H1 (cell line): ENCODE measurements around the gene TAS2R31. TPM values are rescaled to one million over a fixed set of nuclear protein-coding genes. Genes with fewer than 3 reads are reported as not detected.

Source experiments
- CTCF ChIA-PET: fragments of 300-600 bp; sonication (Branson Sonifier 250); formaldehyde crosslinking; loops from one replicate; lab custom pipeline; 2021; ENCODE audit not compliant: partially characterized antibody; lab: Charles Lee
- POLR2A ChIA-PET: fragments of 300-600 bp; sonication (Branson Sonifier 250); formaldehyde crosslinking; loops from one replicate; lab custom pipeline; 2021; ENCODE audit warnings: inconsistent platforms; ENCODE audit not compliant: partially characterized antibody; lab: Charles Lee
- DNase-seq, 2 experiments: peaks; one replicate each; pipeline versions ENCODE4 v3.0.0 to v3.0.0-alpha.2; 2010 to 2022; ENCODE audit warnings: low spot score in 2 of 2, low read depth in 1 of 2, mixed read lengths in 1 of 2
- FAIRE-seq: peaks from 2 replicates; lab custom pipeline; 2011; peaks lifted over from hg19 to GRCh38; lab: Jason Lieb, UNC
- H2AFZ ChIP-seq: 2 replicates; pipeline ENCODE4 v1.8.1; 2012; ENCODE audit warnings: low read length, inconsistent platforms
- H2AK5ac ChIP-seq: 2 replicates; pipeline ENCODE4 v1.6.1; 2013; ENCODE audit warnings: low read depth, low read length
- H2BK120ac ChIP-seq: replicated peaks from 2 replicates; pipeline ENCODE3; 2013; ENCODE audit warnings: low read depth, low read length, inconsistent platforms
- H2BK12ac ChIP-seq: 2 replicates; pipeline ENCODE4 v1.6.1; 2013; ENCODE audit warnings: low read depth, low read length
- H2BK15ac ChIP-seq: 2 replicates; pipeline ENCODE4 v1.6.1; 2013; ENCODE audit warnings: low read length
- H2BK20ac ChIP-seq: 2 replicates; pipeline ENCODE4 v1.6.1; 2013; ENCODE audit warnings: low read length
- H2BK5ac ChIP-seq: 2 replicates; pipeline ENCODE4 v1.6.1; 2013; ENCODE audit warnings: low read depth, low read length
- H3K14ac ChIP-seq: 2 replicates; pipeline ENCODE4 v1.6.1; 2013; ENCODE audit warnings: inconsistent platforms; ENCODE audit not compliant: insufficient read length
- H3K18ac ChIP-seq: 2 replicates; pipeline ENCODE4 v1.6.1; 2013; ENCODE audit warnings: low read length; ENCODE audit errors: extremely low read depth
- H3K23ac ChIP-seq: 2 replicates; pipeline ENCODE4 v1.6.1; 2013; ENCODE audit warnings: inconsistent platforms; ENCODE audit not compliant: insufficient read length
- H3K23me2 ChIP-seq: 2 replicates; pipeline ENCODE4 v1.6.1; 2013; ENCODE audit warnings: low read depth, low read length
- H3K27ac ChIP-seq: 2 replicates; pipeline ENCODE4 v1.6.1; 2011; ENCODE audit warnings: low read depth, low read length, inconsistent platforms
- H3K27me3 ChIP-seq, 4 experiments: replicated peaks in 1 of 4; 1 replicate in 1 of 4; 2 replicates in 3 of 4; pipeline versions ENCODE4 v1.6.1 to v1.8.1; 2011 to 2013; ENCODE audit warnings: low read length in 3 of 4, mild to moderate bottlenecking in 3 of 4, inconsistent platforms in 2 of 4, mixed read lengths in 2 of 4, moderate library complexity in 1 of 4; ENCODE audit not compliant: control insufficient read depth in 3 of 4, insufficient read depth in 3 of 4; ENCODE audit errors: extremely low read depth in 1 of 4
- H3K36me3 ChIP-seq, 4 experiments: 2 replicates each; pipeline versions ENCODE4 v1.6.1 to v1.8.1; 2011 to 2013; ENCODE audit warnings: mild to moderate bottlenecking in 4 of 4, low read length in 3 of 4, moderate library complexity in 2 of 4, control low read depth in 1 of 4, inconsistent platforms in 1 of 4; ENCODE audit not compliant: insufficient read depth in 4 of 4, control insufficient read depth in 2 of 4
- H3K4ac ChIP-seq: replicated peaks from 2 replicates; pipeline ENCODE3; 2013; ENCODE audit warnings: low read length, low read depth, mixed read lengths, inconsistent platforms; ENCODE audit not compliant: insufficient read length
- H3K4me1 ChIP-seq, 4 experiments: replicated peaks in 1 of 4; 1 replicate in 1 of 4; 2 replicates in 3 of 4; pipeline versions ENCODE4 v1.6.1 to v1.8.1; 2011 to 2013; ENCODE audit warnings: low read length in 3 of 4, inconsistent platforms in 2 of 4, mixed read lengths in 1 of 4; ENCODE audit not compliant: insufficient read depth in 4 of 4, control insufficient read depth in 3 of 4
- H3K4me2 ChIP-seq, 2 experiments: 2 replicates each; pipeline versions ENCODE4 v1.6.1 to v1.8.1; 2011 to 2013; ENCODE audit warnings: low read depth in 2 of 2, low read length in 2 of 2, control low read depth in 1 of 2, inconsistent platforms in 1 of 2, mild to moderate bottlenecking in 1 of 2; ENCODE audit not compliant: insufficient read depth in 1 of 2
- H3K4me3 ChIP-seq, 4 experiments: fragments of 200-600, 300-600 bp in 1 of 4; sonication (generic), shearing (Covaris generic), sonication (Bioruptor Twin) in 1 of 4; 2 replicates each; pipeline versions ENCODE4 v1.5.1 to v1.8.1; 2011 to 2016; ENCODE audit warnings: low read length in 4 of 4, low read depth in 3 of 4, control low read depth in 2 of 4, inconsistent platforms in 2 of 4, mild to moderate bottlenecking in 2 of 4, mixed read lengths in 1 of 4, moderate library complexity in 1 of 4; ENCODE audit not compliant: insufficient read depth in 2 of 4; ENCODE audit errors: extremely low read depth in 1 of 4
- H3K56ac ChIP-seq: replicated peaks from 2 replicates; pipeline ENCODE3; 2013; ENCODE audit warnings: low read depth, mild to moderate bottlenecking, mixed read lengths, low read length, inconsistent platforms; ENCODE audit not compliant: insufficient read length
- H3K79me1 ChIP-seq: 2 replicates; pipeline ENCODE4 v1.6.1; 2013; ENCODE audit warnings: low read depth, low read length, control low read depth
- H3K79me2 ChIP-seq, 2 experiments: 2 replicates each; pipeline versions ENCODE4 v1.6.1 to v1.8.1; 2012 to 2013; ENCODE audit warnings: low read length in 2 of 2, mild to moderate bottlenecking in 2 of 2, inconsistent platforms in 1 of 2; ENCODE audit not compliant: insufficient read depth in 2 of 2, control insufficient read depth in 1 of 2
- H3K9ac ChIP-seq, 4 experiments: replicated peaks in 1 of 4; 1 replicate in 1 of 4; 2 replicates in 3 of 4; pipeline versions ENCODE4 v1.6.1 to v1.8.1; 2011 to 2013; ENCODE audit warnings: low read depth in 3 of 4, low read length in 3 of 4, control low read depth in 2 of 4, mild to moderate bottlenecking in 2 of 4, moderate library complexity in 2 of 4, inconsistent platforms in 1 of 4; ENCODE audit errors: extremely low read depth in 1 of 4
- H3K9me3 ChIP-seq, 2 experiments: 2 replicates each; pipeline versions ENCODE4 v1.6.1 to v1.8.1; 2012 to 2013; ENCODE audit warnings: mild to moderate bottlenecking in 2 of 2, moderate library complexity in 2 of 2, control low read depth in 1 of 2, inconsistent platforms in 1 of 2, low read depth in 1 of 2, low read length in 1 of 2, mixed read lengths in 1 of 2; ENCODE audit not compliant: insufficient read depth in 2 of 2
- H4K20me1 ChIP-seq, 2 experiments: replicated peaks in 1 of 2; 2 replicates each; pipeline versions ENCODE3 to v1.8.1; 2011 to 2013; ENCODE audit warnings: inconsistent platforms in 2 of 2, low read length in 2 of 2, mild to moderate bottlenecking in 1 of 2; ENCODE audit not compliant: insufficient read depth in 2 of 2, control insufficient read depth in 1 of 2
- H4K5ac ChIP-seq: 2 replicates; pipeline ENCODE4 v1.6.1; 2013; ENCODE audit warnings: low read length, low read depth, mixed read lengths, inconsistent platforms; ENCODE audit not compliant: insufficient read length
- H4K8ac ChIP-seq: 2 replicates; pipeline ENCODE4 v1.8.0; 2013; ENCODE audit warnings: mild to moderate bottlenecking, moderate library complexity, low read length, inconsistent platforms; ENCODE audit not compliant: insufficient read depth; ENCODE audit errors: extremely low read depth
- H4K91ac ChIP-seq: replicated peaks from 2 replicates; pipeline ENCODE3; 2013; ENCODE audit warnings: low read length, mixed read lengths, inconsistent platforms; ENCODE audit not compliant: insufficient read length
- ATF3 ChIP-seq: IDR thresholded peaks from 2 replicates; pipeline ENCODE4 v1.6.1; 2011; ENCODE audit warnings: low read depth, mild to moderate bottlenecking, low read length; ENCODE audit not compliant: insufficient read depth
- BACH1 ChIP-seq: IDR thresholded peaks from 2 replicates; pipeline ENCODE4 v1.6.1; 2012; ENCODE audit warnings: low read length, improper control_type of control experiment
- CBX5 ChIP-seq: fragments of 300-800, 300-1000 bp; sonication (generic); IDR thresholded peaks from 2 replicates; pipeline ENCODE4 v1.7.1; 2016; ENCODE audit warnings: antibody characterized with exemption, low read length, low read depth
- EGR1 ChIP-seq: IDR thresholded peaks from 2 replicates; pipeline ENCODE4 v1.6.1; 2011; ENCODE audit warnings: low read depth, low read length, borderline replicate concordance
- GTF2F1 ChIP-seq: IDR thresholded peaks from 2 replicates; pipeline ENCODE4 v1.6.1; 2012; ENCODE audit warnings: low read depth, low read length, improper control_type of control experiment, borderline replicate concordance
- JUN ChIP-seq: IDR thresholded peaks from 2 replicates; pipeline ENCODE4 v1.6.1; 2011; ENCODE audit warnings: low read depth, mild to moderate bottlenecking, improper control_type of control experiment, low read length
- KDM4A ChIP-seq: IDR thresholded peaks from one replicate; pipeline ENCODE4 v1.7.1; 2012; ENCODE audit warnings: low read depth, mild to moderate bottlenecking, moderate library complexity, low read length, inconsistent platforms; ENCODE audit not compliant: severe bottlenecking
- POLR2AphosphoS5 ChIP-seq: IDR thresholded peaks from 2 replicates; pipeline ENCODE4 v1.6.1; 2011; ENCODE audit warnings: low read depth, low read length
- TCF12 ChIP-seq: IDR thresholded peaks from 2 replicates; pipeline ENCODE4 v1.6.1; 2011; ENCODE audit warnings: low read depth, mild to moderate bottlenecking, low read length
- WGBS, 2 experiments: shearing (Covaris generic) in 1 of 2; methylation state at CpG; one replicate each; pipeline versions ENCODE4 v1.1.6 to v1.1.7; 2013 to 2015; ENCODE audit warnings: low lambda C conversion rate in 2 of 2, mixed read lengths in 2 of 2, inconsistent platforms in 1 of 2, low coverage in 1 of 2, missing lambda C conversion rate in 1 of 2; ENCODE audit not compliant: insufficient replicate concordance in 2 of 2, insufficient coverage in 1 of 2, insufficient read length in 1 of 2; ENCODE audit errors: extremely low coverage in 1 of 2, missing lambda C conversion rate in 1 of 2; 5-methylcytosine and 5-hydroxymethylcytosine counted together
- polyA plus RNA-seq, 7 experiments: library from polyadenylated mRNA; depleted of rRNA in 3 of 7; stranded (reverse) in 5 of 7; unstranded in 2 of 7; fragments of >200 nt in 5 of 7; fragments of 200-250 nt in 2 of 7; gene quantifications; 1 replicate in 5 of 7; 2 replicates in 1 of 7; 4 replicates in 1 of 7; pipeline versions ENCODE4 v1.2.1 to v1.2.3, GENCODE V29; 2011 to 2013; ENCODE audit warnings: missing spikeins in 2 of 7, mixed read lengths in 2 of 7
- total RNA-seq: library from RNA; stranded (reverse); fragmentation: NEBNext Ultra II Directional; extraction: Animal tissue kit (Norgen Biotek cat#: 25700); gene quantifications from 2 replicates; pipeline ENCODE4 v1.2.1, GENCODE V29; 2021

Gene TAS2R31
- total and polyA plus RNA-seq, 2 of the 8 experiments (the other 6 are each of a cell fraction or from before 2014, with no cell fraction given), result 0.24 to 1.4 TPM

- WGBS, 2 experiments, result 58% methylated on average over 3 of the region's 3 CpGs; no CpG with 5 or more reads in 1 of the 2 experiments
- Histone ChIP-seq H3K36me3 (no peaks in the 10 kb centered on the region), H3K9me3 (no peaks in the 10 kb centered on the region), H3K23me2 (no peaks in the 10 kb centered on the region), H2BK120ac (no peak overlapping the region), H2BK5ac (no peak overlapping the region), H3K4me1 (peaks cover 0 to 5% (median 0%) of the 10 kb centered on the region in 4 experiments; a peak in 2 of 7 replicates), H3K4ac (no peak overlapping the region), H3K14ac (no peak overlapping the region), H4K91ac (no peak overlapping the region), H2BK20ac (no peak overlapping the region), H3K27me3 (no peaks in the 10 kb centered on the region), H3K27ac (no peak overlapping the region), H4K8ac (no peak overlapping the region), H3K79me2 (no peaks in the 10 kb centered on the region), H2AK5ac (no peak overlapping the region), H2BK15ac (no peak overlapping the region), H4K20me1 (peaks cover 0 to 3% of the 10 kb centered on the region in 2 experiments), H3K9ac (no peak overlapping the region), H3K4me3 (no peak overlapping the region), H3K23ac (no peak overlapping the region), H3K18ac (no peak overlapping the region), H3K79me1 (no peaks in the 10 kb centered on the region), H2BK12ac (no peak overlapping the region), H4K5ac (no peak overlapping the region), H3K56ac (no peak overlapping the region), H3K4me2 (no peak overlapping the region), H2AFZ (no peak overlapping the region)
- CTCF ChIA-PET, result no interaction called here
- TF ChIP-seq EGR1 (no peak), ATF3 (no peak), BACH1 (no peak), TCF12 (no peak), CBX5 (no peak), POLR2AphosphoS5 (no peak), JUN (no peak), GTF2F1 (no peak), KDM4A (no peak)
- FAIRE-seq, result no peak
- DNase-seq, result no peak
- POLR2A ChIA-PET, result no interaction called here
These were observed 44.4 kb upstream of the TAS2R31 start for GRCh38 chr12:11075642-11076041.
